ENCODE results near the gene SPATA13.

The SPATA13 gene

GRCh38 chr13:24263632-24264031 is 103.1 kb downstream of the SPATA13 start:
- no peak for DNase-seq

GRCh38 chr13:24264976-24265375 is 104.5 kb downstream of the SPATA13 start:
- peak; percentile 71 to 73 for DNase-seq

- DNase-seq: no peak
Observed at GRCh38 chr13:24265453-24265852, 104.9 kb downstream of the SPATA13 start.

- DNase-seq: peak in 1 of 2 donors; percentile 44
Observed at GRCh38 chr13:24267274-24267673, 106.8 kb downstream of the SPATA13 start.

- no peak for DNase-seq
Observed at GRCh38 chr13:24267801-24268200, 107.3 kb downstream of the SPATA13 start.

GRCh38 chr13:24269821-24270220 is 109.3 kb downstream of the SPATA13 start:
- DNase-seq: no peak

- peak; percentile 46 to 61 for DNase-seq
Observed at GRCh38 chr13:24270639-24271141, 110.2 kb downstream of the SPATA13 start.

GRCh38 chr13:24271231-24271600 is 110.7 kb downstream of the SPATA13 start:
- DNase-seq: no peak

- DNase-seq: peak; percentile 46 to 51
Observed at GRCh38 chr13:24271601-24272451, 111.3 kb downstream of the SPATA13 start.

GRCh38 chr13:24272452-24273161 is 112.1 kb downstream of the SPATA13 start:
- no peak for DNase-seq

GRCh38 chr13:24273926-24274325 is 113.4 kb downstream of the SPATA13 start:
- DNase-seq: no peak

- DNase-seq: peak; percentile 71 to 74
Observed at GRCh38 chr13:24274452-24275021, 114.0 kb downstream of the SPATA13 start.

- no peak for DNase-seq
Observed at GRCh38 chr13:24275041-24275440, 114.5 kb downstream of the SPATA13 start.

- DNase-seq: no peak
Observed at GRCh38 chr13:24276306-24276705, 115.8 kb downstream of the SPATA13 start.

- no peak for DNase-seq
Observed at GRCh38 chr13:24276861-24277260, 116.3 kb downstream of the SPATA13 start.

GRCh38 chr13:24277761-24278160 is 117.2 kb downstream of the SPATA13 start:
- no peak for DNase-seq

GRCh38 chr13:24279327-24280110 is 119.0 kb downstream of the SPATA13 start:
- DNase-seq: no peak

GRCh38 chr13:24280720-24281119 is 120.2 kb downstream of the SPATA13 start:
- no peak for DNase-seq

- DNase-seq: no peak
Observed at GRCh38 chr13:24281188-24282008, 120.9 kb downstream of the SPATA13 start.

GRCh38 chr13:24282256-24282655 is 121.7 kb downstream of the SPATA13 start:
- no peak for DNase-seq

- DNase-seq: no peak
Observed at GRCh38 chr13:24284889-24285565, 124.5 kb downstream of the SPATA13 start.
